ENCODE measurements around the gene TNNT2.

Gene TNNT2

GRCh38 chr1:201356701-201357100 is 20.8 kb downstream of the TNNT2 start:
- no peak for TF ChIP-seq CTCF (conservative IDR thresholded peaks at IDR 0.05)
- no peak overlapping the region for H3K27ac ChIP-seq

- TF ChIP-seq CTCF (conservative IDR thresholded peaks at IDR 0.05), result no peak
- no peak overlapping the region for H3K27ac ChIP-seq
Measured at GRCh38 chr1:201356236-201356635, 21.2 kb downstream of the TNNT2 start.

GRCh38 chr1:201355471-201355870 is 22.0 kb downstream of the TNNT2 start:
- no peak for TF ChIP-seq CTCF (conservative IDR thresholded peaks at IDR 0.05)
- H3K27ac ChIP-seq, result no peak overlapping the region

GRCh38 chr1:201354901-201355295 is 22.6 kb downstream of the TNNT2 start:
- no peak overlapping the region for H3K27ac ChIP-seq
- TF ChIP-seq CTCF (conservative IDR thresholded peaks at IDR 0.05), result no peak

- H3K27ac ChIP-seq, result no peak overlapping the region
- no peak for TF ChIP-seq CTCF (conservative IDR thresholded peaks at IDR 0.05)
Measured at GRCh38 chr1:201354151-201354900, 23.2 kb downstream of the TNNT2 start.

GRCh38 chr1:201353186-201353940 is 24.1 kb downstream of the TNNT2 start:
- TF ChIP-seq CTCF (conservative IDR thresholded peaks at IDR 0.05), result no peak
- H3K27ac ChIP-seq, result no peak overlapping the region

- no peak overlapping the region for H3K27ac ChIP-seq
- no peak for TF ChIP-seq CTCF (conservative IDR thresholded peaks at IDR 0.05)
Measured at GRCh38 chr1:201351617-201352016, 25.9 kb downstream of the TNNT2 start.
